HepG2 (cell line): ENCODE data around the gene TCERG1L. TPM values are rescaled to one million over a fixed set of nuclear protein-coding genes. Genes with fewer than 3 reads are reported as not detected.
A peak's percentile ranks its signal among the peaks of the same experiment; 100 is the strongest.

Experiments
- ATAC-seq: fragments of 200-7000 bp; cut with Tn5 transposase; 3 replicates; pipeline ENCODE4 v1.9.1; 2020; ENCODE audit warnings: mild to moderate bottlenecking, moderate library complexity
- BruUV-seq: library from RNA; stranded (reverse); fragments of 400-500 nt; replicated peaks from 2 replicates; lab custom pipeline; 2021; lab: Mats Ljungman, UMichigan
- CTCF ChIA-PET: fragments of 300-600 bp; formaldehyde crosslinking; extraction: SDS; loops from one replicate; lab custom pipeline; 2021; ENCODE audit warnings: low total read pairs, inconsistent platforms, low intra/inter-chr PET ratio; lab: Yijun Ruan, JAX
- POLR2A ChIA-PET: fragments of 350-600 bp; sonication (Branson Sonifier 250); formaldehyde crosslinking; loops from one replicate; lab custom pipeline; 2020; ENCODE audit warnings: antibody characterized with exemption, inconsistent platforms; lab: Yijun Ruan, JAX
- DNase-seq: peaks from one replicate; pipeline ENCODE4 v3.0.0-alpha.2; 2015; ENCODE audit warnings: low spot score
- FAIRE-seq: peaks from 3 replicates; lab custom pipeline; 2011; peaks lifted over from hg19 to GRCh38; lab: Jason Lieb, UNC
- H2AFZ ChIP-seq: one replicate; pipeline ENCODE4 v1.6.1; 2011; ENCODE audit warnings: low read length, inconsistent platforms
- H3K27ac ChIP-seq: fragments of 300-600 bp; 3 replicates; pipeline ENCODE4 v1.8.0; 2011; ENCODE audit warnings: mixed run types, mild to moderate bottlenecking, mixed read lengths, low read length, inconsistent platforms; ENCODE audit not compliant: insufficient read depth; ENCODE audit errors: extremely low read length
- H3K27me3 ChIP-seq, 2 experiments: fragments of 200-600 bp in 1 of 2; 2 replicates in 1 of 2; 3 replicates in 1 of 2; pipeline versions ENCODE4 v1.6.0 to v1.8.0; 2011; ENCODE audit warnings: low read length in 2 of 2, mild to moderate bottlenecking in 2 of 2, moderate library complexity in 2 of 2, inconsistent platforms in 1 of 2; ENCODE audit not compliant: insufficient read depth in 2 of 2, control insufficient read depth in 1 of 2
- H3K36me3 ChIP-seq, 2 experiments: fragments of 200-600 bp in 1 of 2; replicated peaks in 1 of 2; 2 replicates in 1 of 2; 3 replicates in 1 of 2; pipeline versions ENCODE4 v1.5.1 to v1.8.0; 2011; ENCODE audit warnings: low read length in 2 of 2, inconsistent platforms in 1 of 2; ENCODE audit not compliant: insufficient read depth in 2 of 2, control insufficient read depth in 1 of 2
- H3K4me1 ChIP-seq: 2 replicates; pipeline ENCODE4 v1.5.1; 2012; ENCODE audit warnings: low read length, inconsistent platforms; ENCODE audit not compliant: insufficient read depth
- H3K4me2 ChIP-seq: 2 replicates; pipeline ENCODE4 v1.6.0; 2011; ENCODE audit warnings: low read depth, low read length, inconsistent platforms
- H3K4me3 ChIP-seq, 3 experiments: fragments of 200-600 bp in 1 of 3; sonication (generic), shearing (Covaris generic) in 1 of 3; replicated peaks in 1 of 3; 2 replicates each; pipeline ENCODE4 v1.5.1; 2011 to 2016; ENCODE audit warnings: low read length in 3 of 3, inconsistent platforms in 2 of 3, low read depth in 2 of 3, mild to moderate bottlenecking in 2 of 3, control low read depth in 1 of 3, mixed read lengths in 1 of 3; ENCODE audit not compliant: insufficient read depth in 1 of 3
- H3K79me2 ChIP-seq: one replicate; pipeline ENCODE4 v1.6.1; 2011; ENCODE audit warnings: low read length, inconsistent platforms; ENCODE audit not compliant: insufficient read depth
- H3K9ac ChIP-seq: 2 replicates; pipeline ENCODE4 v1.6.0; 2011; ENCODE audit warnings: mild to moderate bottlenecking, low read depth, low read length, inconsistent platforms; ENCODE audit not compliant: insufficient read depth
- H3K9me3 ChIP-seq: 2 replicates; pipeline ENCODE4 v1.5.1; 2012; ENCODE audit warnings: mild to moderate bottlenecking, low read length
- H4K20me1 ChIP-seq: 2 replicates; pipeline ENCODE4 v1.6.0; 2011; ENCODE audit warnings: inconsistent platforms, mild to moderate bottlenecking, low read length, moderate library complexity; ENCODE audit not compliant: insufficient read depth
- ATF4 ChIP-seq, 2 experiments: fragments of 450-650 bp in 1 of 2; sonication (generic) in 1 of 2; formaldehyde crosslinking; IDR thresholded peaks; 2 replicates each; pipeline versions ENCODE4 v1.5.0 to v1.8.0; 2020 to 2022; ENCODE audit warnings: mild to moderate bottlenecking in 1 of 2, missing genetic modification reagents in 1 of 2
- ATF7 ChIP-seq, 2 experiments: fragments of 450-650 bp in 1 of 2; sonication (generic) in 1 of 2; formaldehyde crosslinking in 1 of 2; IDR thresholded peaks; 2 replicates each; pipeline versions ENCODE4 v1.4.0 to v1.6.1; 2016 to 2020; ENCODE audit warnings: antibody characterized with exemption in 1 of 2, mild to moderate bottlenecking in 1 of 2, missing genetic modification reagents in 1 of 2
- HMG20A ChIP-seq: IDR thresholded peaks from 2 replicates; pipeline ENCODE4 v1.6.1; 2016; ENCODE audit warnings: borderline replicate concordance
- NFIB ChIP-seq: sonication (generic); formaldehyde crosslinking; IDR thresholded peaks from 2 replicates; pipeline ENCODE4 v1.9.0; 2021; ENCODE audit warnings: missing genetic modification reagents, mild to moderate bottlenecking, borderline replicate concordance
- RXRA ChIP-seq: sonication (generic); formaldehyde crosslinking; IDR thresholded peaks from 2 replicates; pipeline ENCODE4 v1.5.1; 2020; ENCODE audit warnings: missing genetic modification reagents
- SP140L ChIP-seq: sonication (generic); formaldehyde crosslinking; IDR thresholded peaks from 2 replicates; pipeline ENCODE4 v1.4.0; 2020; ENCODE audit warnings: missing genetic modification reagents, borderline replicate concordance
- ZNF33A ChIP-seq: sonication (generic); formaldehyde crosslinking; IDR thresholded peaks from 2 replicates; pipeline ENCODE4 v1.5.1; 2020; ENCODE audit warnings: missing genetic modification reagents, mild to moderate bottlenecking, moderate library complexity, borderline replicate concordance
- ZNF512B ChIP-seq: sonication (generic); formaldehyde crosslinking; IDR thresholded peaks from 2 replicates; pipeline ENCODE4 v1.5.1; 2020; ENCODE audit warnings: missing genetic modification reagents, mild to moderate bottlenecking, borderline replicate concordance
- WGBS: methylation state at CpG from one replicate; pipeline ENCODE4 v1.1.6; 2017; ENCODE audit warnings: low lambda C conversion rate; 5-methylcytosine and 5-hydroxymethylcytosine counted together
- in situ Hi-C: cut with HindIII; loops from 2 replicates; pipeline ENCODE4 v1.10.0; 2017; ENCODE audit warnings: low pct_unique_long_range_greater_than_20kb; ENCODE audit not compliant: extremely low pct_ligation_motif_present
- intact Hi-C: fragments of 100-400 bp; cut with micrococcal nuclease; formaldehyde crosslinking; loops from one replicate; pipeline ENCODE4 v1.10.0; 2022; ENCODE audit not compliant: unreplicated experiment
- polyA plus RNA-seq, 8 experiments: library from polyadenylated mRNA; depleted of rRNA in 3 of 8; stranded (reverse) in 7 of 8; unstranded in 1 of 8; fragments of >200 nt; fragmentation: Illumina TruSeq in 4 of 8; extraction: Trizol in 4 of 8; gene quantifications; 2 replicates each; pipeline versions ENCODE4 v1.2.1 to v1.2.3, GENCODE V29; 2011 to 2016; ENCODE audit warnings: low read depth in 4 of 8, missing spikeins in 1 of 8, mixed read lengths in 1 of 8; ENCODE audit not compliant: insufficient read depth in 1 of 8
- total RNA-seq, 5 experiments: library from RNA; depleted of rRNA; stranded (reverse); fragments of >200 nt; fragmentation: Illumina TruSeq; extraction: Trizol; gene quantifications; 2 replicates each; pipeline ENCODE4 v1.2.3, GENCODE V29; 2016; ENCODE audit warnings: low read depth in 1 of 5

TCERG1L gene
- total and polyA plus RNA-seq, 2 of the 13 experiments (the other 11 are each of a cell fraction or from before 2014, with no cell fraction given): not detected

- H3K27ac ChIP-seq: no peak overlapping the region
- H3K4me2 ChIP-seq: no peak overlapping the region
- ATAC-seq (no peak), DNase-seq (no peak), FAIRE-seq (no peak)
- no peak overlapping the region for H3K4me3 ChIP-seq
- no peak overlapping the region for H2AFZ ChIP-seq
- no peaks in the 10 kb centered on the region for H3K4me1 ChIP-seq
- H3K9me3 ChIP-seq: no peaks in the 10 kb centered on the region
- intact Hi-C loops: no loop called here
- peaks cover 0 to 6% of the 10 kb centered on the region in 2 experiments; a peak in 1 of 5 replicates for H3K27me3 ChIP-seq
- no peaks in the 10 kb centered on the region for H3K36me3 ChIP-seq
- no peaks in the 10 kb centered on the region for H4K20me1 ChIP-seq
- in situ Hi-C loops: no loop called here
- no peaks in the 10 kb centered on the region for H3K79me2 ChIP-seq
- CTCF ChIA-PET: no interaction called here
- TF ChIP-seq SP140L (CRISPR knock-in tag): no peak
- TF ChIP-seq ATF4 (CRISPR knock-in tag; IDR thresholded peaks at IDR 0.05): no peak
- no peak for TF ChIP-seq NFIB (CRISPR knock-in tag)
- no peak for TF ChIP-seq ZNF512B (CRISPR knock-in tag)
- no peak for TF ChIP-seq ZNF33A (CRISPR knock-in tag)
- 0 out of 2 replicates have a peak, but pooled peaks have one; percentile 13 for TF ChIP-seq ATF7 (IDR thresholded peaks at IDR 0.05)
- no peak for TF ChIP-seq ATF7 (CRISPR knock-in tag; IDR thresholded peaks at IDR 0.05)
- TF ChIP-seq HMG20A (CRISPR knock-in tag): no peak
- TF ChIP-seq RXRA (CRISPR knock-in tag): no peak
- WGBS: 8% methylated on average over 8 of the region's 15 CpGs
- BruUV-seq: no TSS peak
- no peak overlapping the region for H3K9ac ChIP-seq
- POLR2A ChIA-PET: no interaction called here
Measured at GRCh38 chr10:131098416-131098952, 213.0 kb downstream of the TCERG1L start.
